Esophagus muscularis mucosa (tissue), 4 donors: ENCODE results near the gene RPL18. TPM values are rescaled to one million over a fixed set of nuclear protein-coding genes. Genes with fewer than 3 reads are reported as not detected.

Source experiments
- DNase-seq: peaks from one replicate; pipeline ENCODE4 v3.0.0-alpha.2; 2017; ENCODE audit errors: extremely low spot score
- H3K27ac ChIP-seq, 4 donors: fragments of 200-600 bp; sonication (generic); replicated peaks in 1 of 4; 1 replicate in 3 of 4; 2 replicates in 1 of 4; pipeline ENCODE4 v1.5.1; 2016 to 2019; ENCODE audit warnings: mild to moderate bottlenecking in 1 of 4
- H3K27me3 ChIP-seq, 4 donors: fragments of 200-600 bp; sonication (generic); one replicate each; pipeline versions ENCODE4 v1.5.1 to v1.6.0; 2016 to 2019
- H3K36me3 ChIP-seq, 4 donors: fragments of 200-600 bp; sonication (generic); one replicate each; pipeline ENCODE4 v1.5.1; 2016 to 2019
- H3K4me1 ChIP-seq, 4 donors: fragments of 200-600 bp; sonication (generic); one replicate each; pipeline ENCODE4 v1.5.1; 2016 to 2019
- H3K4me3 ChIP-seq, 4 donors: fragments of 200-600 bp; sonication (generic); 1 replicate in 2 of 4; 2 replicates in 2 of 4; pipeline ENCODE4 v1.5.1; 2016 to 2019; ENCODE audit warnings: mild to moderate bottlenecking in 4 of 4, moderate library complexity in 1 of 4
- H3K9me3 ChIP-seq, 4 donors: fragments of 200-600 bp; sonication (generic); 1 replicate in 3 of 4; 2 replicates in 1 of 4; pipeline ENCODE4 v1.5.1; 2016 to 2019
- CTCF ChIP-seq, 3 experiments: fragments of 200-600 bp in 2 of 3; fragments of 450-650 bp in 1 of 3; sonication (generic) in 2 of 3; IDR thresholded peaks; one replicate each; pipeline ENCODE4 v1.5.1; 2017 to 2019; ENCODE audit warnings: antibody characterized with exemption in 3 of 3, mild to moderate bottlenecking in 2 of 3, moderate library complexity in 1 of 3
- EP300 ChIP-seq: sonication (generic); formaldehyde crosslinking; IDR thresholded peaks from one replicate; pipeline ENCODE4 v1.6.1; 2017; ENCODE audit warnings: antibody characterized with exemption
- POLR2A ChIP-seq: fragments of 450-650 bp; IDR thresholded peaks from one replicate; pipeline ENCODE4 v1.6.1; 2017; ENCODE audit warnings: antibody characterized with exemption, moderate library complexity, mild to moderate bottlenecking, low read depth
- POLR2AphosphoS5 ChIP-seq, 2 donors: sonication (generic); formaldehyde crosslinking; IDR thresholded peaks; one replicate each; pipeline ENCODE4 v1.6.1; 2017; ENCODE audit warnings: antibody characterized with exemption in 2 of 2
- WGBS: methylation state at CpG from one replicate; pipeline ENCODE4 v1.1.5; 2018; 5-methylcytosine and 5-hydroxymethylcytosine counted together
- intact Hi-C: fragments of 100-400 bp; cut with DNase I; formaldehyde crosslinking; loops from one replicate; pipeline ENCODE4 v1.15.1; 2023
- total RNA-seq, 4 donors: library from RNA; depleted of rRNA; stranded (reverse); fragments of >200 nt; gene quantifications; one replicate each; pipeline versions ENCODE4 v1.1.0 to v1.2.1, GENCODE V29; 2016

Gene RPL18
- total RNA-seq, 4 donors from 2014 or later: 1,298 to 2,105 (median 1,742) TPM

DNA sequence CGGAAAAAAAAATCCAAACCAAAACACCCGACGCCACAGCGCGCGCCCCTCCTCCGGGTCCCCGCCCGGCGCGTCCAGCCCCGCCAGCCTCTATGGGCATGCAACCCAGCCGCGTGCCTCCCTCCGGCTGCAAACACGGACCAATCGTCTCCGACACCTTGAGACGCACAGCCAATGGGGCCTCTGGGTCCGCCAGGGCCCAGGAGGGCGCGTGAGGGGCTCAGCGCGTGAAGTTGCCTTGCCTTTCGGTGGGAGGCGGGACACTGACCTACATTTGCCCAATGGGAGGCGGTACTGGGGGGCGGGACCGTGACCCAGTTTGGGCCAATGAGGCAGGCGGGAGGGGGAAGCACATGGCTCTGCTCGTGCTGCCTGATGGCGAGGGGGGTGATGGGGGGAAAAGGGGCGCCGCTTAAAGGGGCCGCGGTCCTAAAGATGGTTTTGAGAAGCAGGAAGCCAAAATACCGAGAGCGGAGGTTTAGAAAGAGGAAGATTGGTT, 18.5 kb upstream of the RPL18 start:
- WGBS: under 1% methylated on average over 37 of the region's 38 CpGs
- H3K4me1 ChIP-seq: peaks cover 45 to 68% (median 57%) of the 10 kb centered on the region in 4 donors

GRCh38 chr19:48636859-48637448, 18.0 kb upstream of the RPL18 start, which contains the start of gene DBP:
Gene DBP (minus strand): TSS chr19:48637379. CDS start chr19:48636994, 385 bp downstream.
- Histone ChIP-seq H3K27me3 (no peaks in the 10 kb centered on the region), H3K27ac (peak within 1 kb of the TSS; percentile 95 to 100 (median 96)), H3K4me1 (peaks cover 48 to 71% (median 63%) of the 10 kb centered on the region in 4 donors), H3K4me3 (peak within 1 kb of the TSS; percentile 63 to 81 (median 78)), H3K36me3 (peaks cover 0 to 10% (median 0%) of the 10 kb centered on the region in 4 donors), H3K9me3 (no peaks in the 10 kb centered on the region)
- TF ChIP-seq CTCF (IDR thresholded peaks at IDR 0.05): peak in 1 of 3 experiments; percentile 13
- TF ChIP-seq POLR2A: no peak
- intact Hi-C loops: no loop called here
- 2% methylated on average over 7 of the region's 40 CpGs for WGBS
- DNase-seq: no peak

More for the DNA sequence above, 18.5 kb upstream of the RPL18 start:
- DNase-seq: peak; percentile 100
- H3K4me3 ChIP-seq: peak overlapping the region; percentile 63 to 81 (median 78)
- no peaks in the 10 kb centered on the region for H3K27me3 ChIP-seq
- TF ChIP-seq EP300 (no peak), CTCF (IDR thresholded peaks at IDR 0.05) (peak in 1 of 3 experiments; percentile 6), POLR2AphosphoS5 (IDR thresholded peaks at IDR 0.05) (peak; percentile 74 to 95), POLR2A (no peak)
- no peaks in the 10 kb centered on the region for H3K9me3 ChIP-seq
- H3K27ac ChIP-seq: peak overlapping the region; percentile 95 to 100 (median 96)
- H3K36me3 ChIP-seq: peaks cover 0 to 5% (median 0%) of the 10 kb centered on the region in 4 donors
- intact Hi-C loops: no loop called here

- 1% methylated on average over 20 of the region's 35 CpGs for WGBS
Measured at GRCh38 chr19:48635966-48636858, 17.2 kb upstream of the RPL18 start.

More at GRCh38 chr19:48635966-48636858, 17.2 kb upstream of the RPL18 start:
- peaks cover 51 to 77% (median 70%) of the 10 kb centered on the region in 4 donors for H3K4me1 ChIP-seq
- intact Hi-C loops: no loop called here
- peak overlapping the region; percentile 95 to 100 (median 96) for H3K27ac ChIP-seq
- no peak for TF ChIP-seq CTCF (IDR thresholded peaks at IDR 0.05)
- no peak for TF ChIP-seq EP300
- no peak for TF ChIP-seq POLR2A
- TF ChIP-seq POLR2AphosphoS5 (IDR thresholded peaks at IDR 0.05): no peak
- H3K4me3 ChIP-seq: peak overlapping the region; percentile 63 to 81 (median 78)
- peaks cover 0 to 15% (median 0%) of the 10 kb centered on the region in 4 donors for H3K36me3 ChIP-seq
- DNase-seq: no peak
- H3K27me3 ChIP-seq: no peaks in the 10 kb centered on the region
- no peaks in the 10 kb centered on the region for H3K9me3 ChIP-seq
